HG02970 (cell line): Measurements from ENCODE around the gene IGDCC3.
A peak's percentile ranks its signal among the peaks of the same experiment; 100 is the strongest.

Source experiments
- ATAC-seq: cut with Tn5 transposase; IDR thresholded peaks from one replicate; pipeline ENCODE4 v1.9.1; 2021; ENCODE audit warnings: mild to moderate bottlenecking, moderate library complexity, moderate number of reproducible peaks; ENCODE audit not compliant: unreplicated experiment, low FRiP score

Gene IGDCC3

GRCh38 chr15:65304381-65305149 is 73.2 kb downstream of the IGDCC3 start, which contains the start of gene RNU5B-1:
Gene RNU5B-1, plus strand, starts transcription at chr15:65304677.
- ATAC-seq = peak; percentile 70

- ATAC-seq = no peak
Measured at GRCh38 chr15:65303687-65304380, 74.0 kb downstream of the IGDCC3 start.

- ATAC-seq = no peak
Measured at GRCh38 chr15:65302061-65302460, 75.7 kb downstream of the IGDCC3 start.

- no peak for ATAC-seq
Measured at GRCh38 chr15:65300924-65301441, 76.8 kb downstream of the IGDCC3 start.

GRCh38 chr15:65298731-65299130 is 79.1 kb downstream of the IGDCC3 start:
- no peak for ATAC-seq

GRCh38 chr15:65292938-65293518 is 84.8 kb downstream of the IGDCC3 start:
- no peak for ATAC-seq

GRCh38 chr15:65290228-65290627 is 87.6 kb downstream of the IGDCC3 start:
- no peak for ATAC-seq

GRCh38 chr15:65289261-65289854 is 88.4 kb downstream of the IGDCC3 start:
- ATAC-seq = no peak

- no peak for ATAC-seq
Measured at GRCh38 chr15:65287520-65287855, 90.3 kb downstream of the IGDCC3 start.

GRCh38 chr15:65286704-65287519 is 90.9 kb downstream of the IGDCC3 start, which contains the start of gene PARP16:
Gene PARP16, minus strand, starts transcription at chr15:65286883. Its CDS starts 457 bp downstream, at chr15:65286426.
- ATAC-seq = peak; percentile 82

- peak; percentile 37 for ATAC-seq
Measured at GRCh38 chr15:65286069-65286703, 91.6 kb downstream of the IGDCC3 start.

GRCh38 chr15:65285291-65286068 is 92.3 kb downstream of the IGDCC3 start:
- no peak for ATAC-seq

GRCh38 chr15:65278480-65278879 is 99.3 kb downstream of the IGDCC3 start:
- no peak for ATAC-seq
